Left colon (tissue), 2 donors: Measurements from ENCODE around the gene LCORL. TPM values are rescaled to one million over a fixed set of nuclear protein-coding genes. Genes with fewer than 3 reads are reported as not detected.
A peak's percentile ranks its signal among the peaks of the same experiment; 100 is the strongest.
"Not testable (repeated sequence)": the region's sequence is repeated elsewhere in the genome, so short reads cannot be mapped to it uniquely, and the experiment has no call there.

Source experiments
- ATAC-seq: fragments of 200-7000 bp; cut with Tn5 transposase; one replicate; pipeline ENCODE4 v1.9.1; 2020; ENCODE audit warnings: mild to moderate bottlenecking, moderate library complexity
- DNase-seq, 2 donors: peaks; one replicate each; pipeline ENCODE4 v3.0.0-alpha.2; 2020
- intact Hi-C, 2 donors: fragments of 100-400 bp; cut with DNase I in 1 of 2; cut with micrococcal nuclease in 1 of 2; formaldehyde crosslinking; loops; one replicate each; pipeline versions ENCODE4 v1.11.2 to v1.14.0; 2022; cut with DNase I, micrococcal nuclease
- total RNA-seq, 2 donors: library from RNA; stranded (reverse); fragmentation: NEBNext Ultra II Directional; extraction: Animal tissue kit (Norgen Biotek cat#: 25700); gene quantifications; one replicate each; pipeline ENCODE4 v1.2.1, GENCODE V29; 2021
- donor health status: DM: no; HTN: no; CAD: no.
- donor health status: DM: yes; HTN: yes; CAD: no.

The LCORL gene
- total RNA-seq, 2 donors from 2014 or later, result 19.1 to 19.3 TPM

DNA sequence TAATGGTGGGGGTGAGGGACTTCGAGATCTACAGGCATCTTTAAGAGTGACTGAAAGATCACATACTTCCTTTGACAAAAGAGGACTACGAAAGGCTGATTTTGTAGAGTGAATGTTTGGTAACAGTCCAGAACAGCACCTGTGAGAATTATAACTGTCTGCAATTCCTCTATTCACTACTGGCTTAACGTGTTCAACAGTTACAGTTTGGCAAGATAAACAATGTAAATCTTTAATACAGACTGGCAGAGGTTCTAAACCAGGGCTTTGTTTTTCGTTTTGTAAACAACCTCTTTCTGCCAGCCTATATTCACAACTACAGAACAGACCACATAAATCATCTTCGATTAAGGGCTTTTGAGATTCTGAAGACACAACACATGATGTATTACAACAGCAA lies 143.9 kb downstream of the LCORL start:
- DNase-seq, result no peak
- intact Hi-C loops, result no loop called here
- ATAC-seq, result no peak

DNA sequence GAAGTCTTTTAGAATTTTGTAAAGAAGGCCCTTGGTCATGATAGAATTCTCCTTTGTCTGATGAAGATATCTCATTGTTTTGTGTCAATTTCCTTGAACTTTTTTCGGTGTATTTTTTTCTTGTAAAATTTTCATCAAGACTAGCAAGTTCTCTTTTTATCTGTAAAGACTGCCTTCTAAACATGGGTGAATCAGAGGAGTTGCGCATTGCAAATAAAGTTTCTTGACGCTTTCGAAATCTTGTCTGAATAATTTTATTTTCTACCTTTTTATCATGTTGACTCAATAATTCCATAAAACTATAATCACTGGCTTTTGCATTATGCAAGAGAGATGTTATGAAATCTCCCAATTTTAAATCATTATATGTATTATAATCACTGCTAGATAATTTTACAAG lies 144.6 kb downstream of the LCORL start:
- DNase-seq, result no peak
- no peak for ATAC-seq

DNA sequence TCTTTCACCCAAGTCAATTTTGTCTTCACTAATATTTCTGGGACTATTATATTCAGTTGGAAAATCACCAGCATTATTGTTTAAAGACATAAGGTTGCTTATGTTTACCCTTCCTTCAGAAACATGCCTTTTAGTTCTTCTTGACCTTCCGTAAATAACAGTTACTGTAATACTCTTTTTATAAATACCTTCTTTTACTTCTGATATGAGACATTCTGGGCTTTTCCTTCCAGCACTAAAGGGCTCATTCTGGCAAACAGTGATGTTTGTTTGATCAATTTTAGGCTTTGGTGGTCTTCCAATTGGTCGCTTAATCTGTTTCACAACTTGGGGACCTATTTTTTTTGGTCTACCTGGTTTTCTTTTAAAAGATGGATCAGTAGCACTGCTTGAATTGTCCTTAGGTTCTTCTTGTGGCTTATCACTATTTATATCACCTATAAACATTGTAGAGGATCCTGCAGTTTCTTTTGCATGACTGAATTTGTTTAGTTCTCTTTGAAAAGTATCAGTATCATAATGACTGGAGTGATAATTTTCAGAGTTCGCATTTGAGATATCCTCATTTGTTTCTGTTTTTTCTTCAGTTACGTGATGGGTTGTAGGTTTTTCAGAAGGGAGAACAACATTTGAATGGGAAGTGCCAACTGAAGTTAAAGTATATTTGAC lies 146.0 kb downstream of the LCORL start:
- ATAC-seq (no peak), DNase-seq (no peak)
- intact Hi-C loops, result no loop called here

More for the DNA sequence above, 144.6 kb downstream of the LCORL start:
- intact Hi-C loops, result no loop called here

DNA sequence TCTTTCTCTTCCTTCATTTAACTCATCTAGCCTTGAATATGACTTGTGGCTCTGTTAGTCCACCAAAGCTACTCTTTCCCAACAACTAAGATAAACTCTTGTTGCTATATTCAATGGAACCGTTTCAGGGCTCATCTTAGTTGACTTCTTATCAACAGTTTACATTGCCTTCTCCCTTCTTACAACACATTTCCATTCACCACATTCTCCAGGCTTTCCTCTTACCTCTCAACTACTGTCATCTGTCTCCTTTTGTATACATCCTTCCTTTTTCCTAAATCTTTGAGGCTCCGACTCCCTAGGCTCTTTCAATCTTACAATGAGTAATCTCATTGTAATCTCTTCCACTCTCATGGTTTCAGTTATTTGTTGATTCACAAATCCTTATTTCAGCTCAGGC lies 152.2 kb downstream of the LCORL start:
- no peak for ATAC-seq
- intact Hi-C loops, result no loop called here
- no peak for DNase-seq

DNA sequence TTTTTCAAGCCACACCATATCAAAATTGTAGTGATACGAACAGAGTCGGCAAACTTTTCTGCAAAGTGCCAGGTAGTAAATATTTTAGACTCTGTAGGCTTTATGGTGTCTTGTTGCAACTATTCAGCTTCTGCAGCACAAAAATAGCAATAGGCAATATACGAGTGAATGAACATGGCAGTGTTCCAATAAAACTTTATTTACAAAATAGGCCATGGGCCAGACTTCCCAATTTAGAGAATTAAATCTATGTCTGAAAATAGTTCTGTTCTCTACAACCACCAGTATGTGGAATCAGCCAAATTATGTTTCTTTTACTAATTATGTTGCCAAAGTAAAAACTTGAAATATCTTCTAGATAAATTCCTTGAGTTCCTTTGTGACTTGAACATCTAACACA lies 154.3 kb downstream of the LCORL start:
- intact Hi-C loops, result no loop called here

DNA sequence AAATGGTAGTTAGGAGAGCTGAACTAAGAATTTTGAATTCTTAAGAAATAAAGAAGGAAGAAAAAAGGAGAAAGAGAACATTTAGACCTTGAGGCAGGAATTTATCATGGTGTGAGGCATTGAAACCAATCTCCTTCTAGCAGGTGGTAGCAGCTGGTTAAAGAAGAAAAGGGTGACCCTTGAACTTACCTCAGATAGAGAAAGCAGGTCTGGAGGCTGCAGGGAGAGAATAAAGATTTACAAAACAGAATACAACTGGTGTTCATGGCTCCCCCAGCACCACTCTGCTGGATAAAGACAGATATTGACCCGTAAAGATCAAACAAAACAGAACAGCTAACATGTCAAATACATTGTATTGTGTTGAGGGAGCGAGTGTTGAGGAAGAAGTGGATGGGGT lies 154.7 kb downstream of the LCORL start:
- intact Hi-C loops, result no loop called here
- DNase-seq, result no peak
- no peak for ATAC-seq

More for the DNA sequence above, 154.3 kb downstream of the LCORL start:
- ATAC-seq (no peak), DNase-seq (no peak)

DNA sequence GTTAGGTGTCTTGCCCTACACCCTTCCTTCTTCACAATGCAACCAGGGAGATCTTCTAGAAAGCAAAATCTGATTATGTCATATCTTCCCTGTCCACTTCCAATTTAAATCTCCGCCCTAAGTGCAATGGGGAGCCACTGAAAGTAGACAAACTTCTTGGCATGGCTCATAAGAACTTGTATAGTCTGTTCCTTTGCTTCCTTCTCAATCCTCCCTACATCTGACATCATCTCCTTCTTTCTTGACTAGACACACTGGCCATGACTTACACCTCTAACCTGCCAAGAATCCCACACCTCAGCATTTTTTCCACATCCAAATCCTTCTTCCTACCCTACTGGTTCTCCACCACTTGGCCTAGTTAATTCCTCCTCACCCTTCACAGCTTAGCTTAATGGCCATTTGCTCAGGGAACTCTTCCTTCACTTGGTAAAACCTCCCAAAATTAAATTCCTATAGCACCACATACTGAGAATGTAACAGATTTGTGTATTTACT lies 155.6 kb downstream of the LCORL start:
- no peak for ATAC-seq

DNA sequence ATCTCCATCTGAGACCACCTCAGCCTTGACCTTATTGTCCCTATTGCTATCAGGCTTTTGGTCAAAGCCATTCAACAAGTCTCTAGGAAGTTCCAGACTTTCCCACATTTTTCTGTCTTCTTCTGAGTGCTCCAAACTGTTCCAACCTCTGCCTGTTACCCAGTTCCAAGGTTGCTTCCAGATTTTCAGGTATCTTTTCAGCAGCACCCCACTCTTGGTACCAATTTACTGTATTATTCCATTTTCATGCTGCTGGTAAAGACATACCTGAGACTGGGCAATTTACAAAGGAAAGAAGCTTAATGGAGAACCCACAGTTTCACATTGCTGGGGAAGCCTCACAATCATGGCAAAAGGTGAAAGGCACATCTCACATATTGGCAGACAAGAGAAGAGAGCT lies 159.6 kb downstream of the LCORL start:
- intact Hi-C loops, ATAC-seq, DNase-seq: not testable (repeated sequence)

More for the DNA sequence above, 155.6 kb downstream of the LCORL start:
- intact Hi-C loops, result no loop called here
- DNase-seq, result no peak

DNA sequence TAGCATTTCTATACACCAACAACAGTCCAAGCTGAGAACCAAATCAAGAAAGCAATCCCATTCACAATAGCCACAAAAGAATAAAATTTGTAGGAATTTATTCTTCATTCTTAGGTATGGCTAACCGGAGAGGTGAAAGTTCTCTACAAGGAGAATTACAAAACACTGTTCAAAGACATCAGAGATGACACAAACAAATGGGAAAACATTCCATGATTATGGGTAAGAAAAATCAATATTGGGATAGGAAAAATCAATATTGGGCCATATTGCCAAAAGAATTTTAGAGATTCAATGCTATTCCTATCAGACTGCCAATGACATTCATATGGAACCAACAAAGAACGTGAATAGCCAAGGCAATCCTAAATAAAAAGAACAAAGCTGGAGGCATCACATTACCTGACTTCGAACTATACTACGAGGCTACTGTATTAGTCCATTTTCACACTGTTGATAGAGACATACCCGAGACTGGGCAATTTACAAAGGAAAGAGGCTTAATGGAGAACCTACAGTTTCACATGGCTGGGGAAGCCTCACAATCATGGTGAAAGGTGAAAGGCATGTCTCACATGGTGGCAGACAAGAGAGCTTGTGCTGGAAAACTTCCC lies 161.7 kb downstream of the LCORL start:
- ATAC-seq, result no peak
- no peak for DNase-seq
- intact Hi-C loops, result no loop called here

DNA sequence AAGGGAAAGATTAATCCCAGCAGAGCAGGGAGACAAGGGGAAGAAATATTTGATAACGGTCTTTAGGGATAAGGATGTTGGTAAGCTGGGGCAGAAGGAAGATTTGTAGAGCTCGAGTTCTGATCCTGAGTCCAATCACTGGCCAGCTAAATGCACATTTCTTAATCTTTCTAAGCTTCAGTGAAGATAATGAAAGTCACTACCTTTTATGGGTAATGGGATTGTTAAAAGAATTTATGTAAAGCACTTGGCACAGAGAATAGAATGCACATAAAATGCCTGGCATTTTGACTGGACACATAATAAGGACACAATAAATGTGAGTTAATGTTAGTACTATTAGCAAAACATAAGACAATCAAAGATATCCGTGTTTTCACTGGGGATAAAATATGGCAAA lies 167.5 kb downstream of the LCORL start:
- intact Hi-C loops, result no loop called here

DNA sequence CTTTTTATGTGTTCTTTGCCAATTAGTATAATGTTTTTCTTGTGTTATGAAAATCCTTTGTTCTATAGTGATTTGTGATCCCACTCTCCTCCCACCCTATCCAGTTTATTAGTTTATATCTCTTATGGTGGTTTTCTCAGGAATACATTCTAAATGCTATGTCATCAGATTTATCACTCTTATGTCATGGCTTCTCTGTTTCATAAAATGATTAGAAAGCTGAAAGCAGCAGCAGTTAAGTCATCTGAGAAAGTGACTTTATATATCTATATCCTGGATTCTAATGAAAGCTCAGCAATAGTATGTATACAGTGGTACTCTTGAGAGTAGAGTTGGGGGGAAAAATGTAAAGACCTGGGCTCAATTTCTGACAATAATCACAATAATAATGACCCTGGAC lies 169.6 kb downstream of the LCORL start:
- no peak for DNase-seq
- intact Hi-C loops, result no loop called here
- ATAC-seq, result no peak

More for the DNA sequence above, 167.5 kb downstream of the LCORL start:
- ATAC-seq (no peak), DNase-seq (no peak)

DNA sequence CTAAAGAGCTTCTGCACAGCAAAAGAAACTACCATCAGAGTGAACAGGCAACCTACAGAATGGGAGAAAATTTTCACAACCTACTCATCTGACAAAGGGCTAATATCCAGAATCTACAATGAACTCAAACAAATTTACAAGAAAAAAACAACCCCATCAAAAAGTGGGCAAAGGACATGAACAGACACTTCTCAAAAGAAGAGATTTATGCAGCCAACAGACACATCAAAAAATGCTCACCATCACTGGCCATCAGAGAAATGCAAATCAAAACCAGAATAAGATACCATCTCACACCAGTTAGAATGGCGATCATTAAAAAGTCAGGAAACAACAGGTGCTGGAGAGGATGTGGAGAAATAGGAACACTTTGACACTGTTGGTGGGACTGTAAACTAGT lies 171.3 kb downstream of the LCORL start:
- DNase-seq, intact Hi-C loops, ATAC-seq: not testable (repeated sequence)

DNA sequence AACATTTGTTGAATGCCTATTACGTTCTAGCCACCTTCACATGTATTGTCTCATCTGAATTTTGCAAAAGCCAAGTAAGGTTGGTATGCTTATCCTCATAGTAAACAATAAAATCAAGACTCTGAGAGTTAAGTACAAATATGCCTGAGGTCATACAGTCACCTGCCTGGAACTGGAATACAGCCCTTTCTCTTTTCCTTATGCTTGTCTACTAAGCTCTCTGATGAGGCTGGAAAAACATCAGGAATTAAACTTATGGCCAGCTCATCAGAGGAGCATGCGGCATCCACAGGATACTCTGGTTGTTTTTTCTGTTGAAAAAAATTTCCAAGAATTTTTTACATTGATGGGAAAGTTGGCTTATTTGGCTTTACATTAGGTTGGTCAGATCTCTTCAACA lies 175.3 kb downstream of the LCORL start:
- intact Hi-C loops, result no loop called here
- DNase-seq (no peak), ATAC-seq (no peak)

DNA sequence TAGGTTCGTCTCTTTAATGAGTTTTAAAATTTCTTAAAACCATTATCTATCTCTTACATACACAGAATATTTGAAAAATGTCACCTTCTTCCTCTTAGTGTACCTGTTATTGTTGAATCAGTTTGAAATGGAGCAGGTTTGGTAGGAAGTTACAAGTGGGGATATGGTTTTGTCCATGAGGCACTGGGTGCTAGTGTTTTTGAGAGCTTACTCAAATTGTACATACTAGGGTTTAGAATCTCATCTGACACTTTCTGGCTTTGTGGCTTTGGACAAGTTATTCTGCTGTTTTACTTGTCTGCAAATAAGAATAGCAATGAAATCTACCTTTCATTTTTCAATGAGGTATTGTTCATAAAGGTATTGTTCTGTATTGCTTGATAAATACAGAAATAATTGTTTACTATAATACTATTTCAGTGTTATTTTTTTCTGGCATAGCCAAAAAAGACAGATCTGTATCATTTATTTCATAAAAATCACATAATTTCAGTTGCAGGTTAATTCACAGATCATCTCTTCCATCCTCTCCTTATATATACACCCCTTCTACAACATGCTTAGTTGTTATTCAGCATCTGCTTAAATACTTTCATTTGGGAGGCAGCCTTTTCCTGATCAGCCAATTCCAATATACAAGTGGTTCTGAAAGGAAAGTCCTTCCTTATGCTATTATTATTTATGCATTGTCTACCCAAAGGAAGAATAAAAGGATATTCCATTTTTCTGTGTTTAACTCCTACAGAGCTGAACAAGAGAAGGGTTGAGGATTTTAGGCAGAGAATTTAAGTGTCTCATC lies 197.5 kb downstream of the LCORL start:
- no peak for ATAC-seq
- intact Hi-C loops, result no loop called here
- DNase-seq, result no peak

DNA sequence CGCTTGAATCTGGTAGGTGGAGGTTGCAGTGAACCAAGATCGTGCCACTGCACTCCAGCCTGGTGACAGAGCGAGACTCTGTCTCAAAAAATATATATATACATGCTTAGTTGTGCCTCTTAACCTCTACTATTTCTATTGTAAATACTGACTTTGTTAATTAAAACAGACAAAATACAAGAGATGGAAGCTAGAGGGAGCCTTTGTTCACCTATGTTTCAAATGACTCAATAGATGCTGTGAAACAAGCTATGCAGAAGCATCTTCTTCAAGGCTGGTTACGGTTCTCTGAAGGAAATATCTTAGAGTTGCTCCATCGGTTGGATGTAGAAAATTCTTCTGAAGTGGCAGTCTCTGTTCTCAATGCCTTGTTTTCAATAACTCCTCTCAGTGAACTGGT lies 204.5 kb downstream of the LCORL start:
- DNase-seq, result no peak

DNA sequence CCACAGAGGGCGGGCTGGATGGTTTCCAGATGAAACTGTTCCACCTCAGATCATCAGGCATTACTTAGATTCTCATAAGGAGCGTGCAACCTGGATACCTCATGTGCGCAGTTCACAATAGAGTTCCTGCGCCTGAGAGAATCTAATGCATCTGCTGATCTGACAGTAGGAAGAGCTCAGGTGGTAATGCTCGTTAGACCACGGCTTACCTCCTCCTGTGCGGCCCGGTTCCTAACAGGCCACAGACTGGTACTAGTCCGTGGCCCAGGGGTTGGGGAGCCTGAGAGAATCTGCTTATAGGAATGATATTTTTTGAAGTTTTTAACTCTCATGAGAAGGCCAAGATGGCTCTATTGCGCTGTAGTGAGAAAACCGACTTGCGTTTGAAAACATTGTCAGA lies 205.4 kb downstream of the LCORL start:
- DNase-seq, result no peak
- intact Hi-C loops, result loop anchor here in 1 of 2 donors (5.0 to 10.0 kb wide), 2 partner anchors 209 to 776 kb away; partner anchors contain the start of gene LCORL
- ATAC-seq, result no peak

More for the DNA sequence above, 204.5 kb downstream of the LCORL start:
- intact Hi-C loops, result loop anchor here in 1 of 2 donors (5.0 to 10.0 kb wide), 2 partner anchors 208 to 775 kb away; partner anchors contain the start of gene LCORL
- ATAC-seq, result peak; percentile 78

DNA sequence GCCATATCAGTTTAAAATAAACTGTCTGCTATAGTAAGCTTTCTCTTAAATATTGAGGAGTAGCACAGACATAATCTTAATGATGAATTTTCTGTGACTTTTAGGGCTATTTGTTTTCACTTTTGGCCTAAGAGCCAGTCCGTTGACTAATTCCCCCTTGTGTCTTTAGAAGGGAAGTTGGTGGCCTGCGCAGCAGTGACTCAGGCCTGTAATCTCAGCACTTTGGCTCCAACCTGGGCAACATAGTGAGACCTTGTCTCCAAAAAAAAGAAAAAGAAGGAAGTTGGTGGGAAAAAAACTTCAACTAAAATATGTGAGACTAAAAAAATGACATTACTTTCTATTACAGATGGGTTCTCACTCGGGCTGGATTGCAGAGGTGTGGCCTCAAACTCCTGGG lies 207.4 kb downstream of the LCORL start:
- DNase-seq, result no peak
- ATAC-seq, result no peak
- intact Hi-C loops, result loop anchor here in 1 of 2 donors (10.0 kb wide), 1 partner anchor 211 kb away; the partner anchor contains the start of gene LCORL

DNA sequence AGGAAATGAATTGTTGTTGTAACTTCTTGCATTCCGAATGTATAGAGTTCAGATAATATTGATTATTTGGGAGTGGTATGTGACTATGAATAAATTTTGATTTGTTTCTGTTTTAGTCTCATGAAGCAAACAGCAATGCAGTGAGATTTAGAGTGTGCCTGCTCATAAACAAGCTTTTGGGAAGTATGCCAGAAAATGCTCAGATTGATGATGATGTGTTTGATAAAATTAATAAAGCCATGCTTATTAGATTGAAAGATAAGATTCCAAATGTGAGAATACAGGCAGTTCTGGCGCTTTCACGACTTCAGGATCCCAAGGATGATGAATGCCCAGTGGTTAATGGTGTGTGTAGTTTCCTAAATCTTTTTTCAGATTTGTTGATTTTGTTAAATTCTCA lies 208.8 kb downstream of the LCORL start:
- intact Hi-C loops, result loop anchor here in 1 of 2 donors (10.0 kb wide), 1 partner anchor 212 kb away; the partner anchor contains the start of gene LCORL
- DNase-seq (no peak), ATAC-seq (no peak)

DNA sequence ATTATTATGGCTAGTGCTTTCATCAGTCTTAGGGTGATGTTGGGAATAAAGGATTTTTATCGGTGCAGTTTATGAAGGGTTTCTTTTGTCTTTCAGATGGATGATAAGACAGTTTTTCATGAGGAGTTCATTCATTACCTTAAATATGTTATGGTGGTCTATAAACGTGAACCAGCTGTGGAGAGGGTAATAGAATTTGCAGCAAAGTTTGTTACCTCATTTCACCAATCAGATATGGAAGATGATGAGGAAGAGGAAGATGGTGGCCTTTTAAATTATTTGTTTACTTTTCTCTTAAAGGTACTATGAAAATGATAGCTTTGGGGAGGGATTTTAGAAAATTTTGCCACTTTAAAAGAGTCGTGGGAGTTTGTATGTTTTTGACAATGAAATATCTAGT lies 209.4 kb downstream of the LCORL start:
- DNase-seq, result no peak
- intact Hi-C loops, result loop anchor here in 1 of 2 donors (10.0 kb wide), 1 partner anchor 213 kb away; the partner anchor contains the start of gene LCORL
- ATAC-seq, result no peak
